Measurements from ENCODE around the gene CTPS1.

- TF ChIP-seq CTCF (conservative IDR thresholded peaks at IDR 0.05; ENCODE audit: low read length), result no peak
- TF ChIP-seq EZH2phosphoT487 (IDR thresholded peaks at IDR 0.05; ENCODE audit: borderline replicate concordance), result no peak
These were observed 42.6 kb upstream of the CTPS1 start for GRCh38 chr1:40936931-40937339.

Measured in Loucy (cell line).